ENCODE measurements around the gene DHRS3. TPM values are rescaled to one million over a fixed set of nuclear protein-coding genes. Genes with fewer than 3 reads are reported as not detected.

DHRS3 gene
- total RNA-seq, 6 donors from 2014 or later: 84.9 to 154 (median 119) TPM

- H3K27me3 ChIP-seq: no peaks in the 10 kb centered on the region
- no peaks in the 10 kb centered on the region for H3K9me3 ChIP-seq
- H3K27ac ChIP-seq: no peak overlapping the region
- H3K4me3 ChIP-seq: no peak overlapping the region
- H3K4me1 ChIP-seq: peaks cover 0 to 5% (median 0%) of the 10 kb centered on the region in 4 donors
- 86 to 90% methylated on average over 5 of the region's 5 CpGs for WGBS, 2 donors
- no peaks in the 10 kb centered on the region for H3K36me3 ChIP-seq
- no peak for ATAC-seq (ENCODE audit: low FRiP score in 2 of 2)
- DNase-seq: no peak
- TF ChIP-seq EP300 (IDR thresholded peaks at IDR 0.05) (no peak), POLR2A (IDR thresholded peaks at IDR 0.05) (no peak), POLR2AphosphoS5 (IDR thresholded peaks at IDR 0.05) (no peak)
- TF ChIP-seq, protein P1, sequence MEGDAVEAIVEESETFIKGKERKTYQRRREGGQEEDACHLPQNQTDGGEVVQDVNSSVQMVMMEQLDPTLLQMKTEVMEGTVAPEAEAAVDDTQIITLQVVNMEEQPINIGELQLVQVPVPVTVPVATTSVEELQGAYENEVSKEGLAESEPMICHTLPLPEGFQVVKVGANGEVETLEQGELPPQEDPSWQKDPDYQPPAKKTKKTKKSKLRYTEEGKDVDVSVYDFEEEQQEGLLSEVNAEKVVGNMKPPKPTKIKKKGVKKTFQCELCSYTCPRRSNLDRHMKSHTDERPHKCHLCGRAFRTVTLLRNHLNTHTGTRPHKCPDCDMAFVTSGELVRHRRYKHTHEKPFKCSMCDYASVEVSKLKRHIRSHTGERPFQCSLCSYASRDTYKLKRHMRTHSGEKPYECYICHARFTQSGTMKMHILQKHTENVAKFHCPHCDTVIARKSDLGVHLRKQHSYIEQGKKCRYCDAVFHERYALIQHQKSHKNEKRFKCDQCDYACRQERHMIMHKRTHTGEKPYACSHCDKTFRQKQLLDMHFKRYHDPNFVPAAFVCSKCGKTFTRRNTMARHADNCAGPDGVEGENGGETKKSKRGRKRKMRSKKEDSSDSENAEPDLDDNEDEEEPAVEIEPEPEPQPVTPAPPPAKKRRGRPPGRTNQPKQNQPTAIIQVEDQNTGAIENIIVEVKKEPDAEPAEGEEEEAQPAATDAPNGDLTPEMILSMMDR (IDR thresholded peaks at IDR 0.05): no peak
These were observed 9.3 kb upstream of the DHRS3 start for GRCh38 chr1:12627296-12627695.

- Histone ChIP-seq H3K36me3 (no peaks in the 10 kb centered on the region), H3K27ac (no peak overlapping the region), H3K9me3 (no peaks in the 10 kb centered on the region), H3K27me3 (no peaks in the 10 kb centered on the region), H3K4me3 (no peak overlapping the region), H3K4me1 (peaks cover 0 to 8% (median under 1%) of the 10 kb centered on the region in 4 donors)
- TF ChIP-seq POLR2A (IDR thresholded peaks at IDR 0.05) (no peak), EP300 (IDR thresholded peaks at IDR 0.05) (no peak), POLR2AphosphoS5 (IDR thresholded peaks at IDR 0.05) (no peak)
- TF ChIP-seq, protein P1 (IDR thresholded peaks at IDR 0.05): no peak
- DNase-seq (no peak), ATAC-seq (ENCODE audit: low FRiP score in 2 of 2) (no peak)
- 68 to 71% methylated on average over 4 of the region's 4 CpGs for WGBS, 2 donors
These were observed 8.9 kb upstream of the DHRS3 start for GRCh38 chr1:12626888-12627287.

DNA sequence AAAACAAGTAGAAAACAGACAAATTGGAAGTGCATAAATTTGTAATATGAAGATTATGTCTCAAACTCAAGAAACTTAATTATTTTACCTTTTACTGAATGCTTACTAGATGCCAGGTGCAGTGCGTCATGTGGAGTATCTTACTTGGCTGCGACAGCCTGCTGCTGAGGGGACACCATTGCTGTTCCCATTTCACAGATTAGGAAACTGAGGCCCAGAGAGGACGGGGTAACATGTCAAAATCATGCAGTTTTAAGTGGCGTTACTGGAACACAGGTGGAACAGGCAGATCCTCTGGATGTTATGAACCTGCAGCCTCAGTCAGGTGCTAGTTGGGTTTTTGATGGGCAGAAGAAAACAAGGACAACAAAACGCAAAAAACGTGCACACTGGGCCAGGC lies 7.3 kb upstream of the DHRS3 start:
- Histone ChIP-seq H3K36me3 (no peaks in the 10 kb centered on the region), H3K27me3 (no peaks in the 10 kb centered on the region), H3K27ac (no peak overlapping the region), H3K4me1 (peaks cover 4 to 21% (median 7%) of the 10 kb centered on the region in 4 donors), H3K4me3 (no peak overlapping the region), H3K9me3 (no peaks in the 10 kb centered on the region)
- ATAC-seq (ENCODE audit: low FRiP score in 2 of 2) (no peak), DNase-seq (no peak)
- 83 to 97% methylated on average over 6 of the region's 6 CpGs for WGBS, 2 donors
- TF ChIP-seq POLR2AphosphoS5 (IDR thresholded peaks at IDR 0.05) (no peak), EP300 (IDR thresholded peaks at IDR 0.05) (no peak)
- TF ChIP-seq, protein P1 (IDR thresholded peaks at IDR 0.05): no peak

DNA sequence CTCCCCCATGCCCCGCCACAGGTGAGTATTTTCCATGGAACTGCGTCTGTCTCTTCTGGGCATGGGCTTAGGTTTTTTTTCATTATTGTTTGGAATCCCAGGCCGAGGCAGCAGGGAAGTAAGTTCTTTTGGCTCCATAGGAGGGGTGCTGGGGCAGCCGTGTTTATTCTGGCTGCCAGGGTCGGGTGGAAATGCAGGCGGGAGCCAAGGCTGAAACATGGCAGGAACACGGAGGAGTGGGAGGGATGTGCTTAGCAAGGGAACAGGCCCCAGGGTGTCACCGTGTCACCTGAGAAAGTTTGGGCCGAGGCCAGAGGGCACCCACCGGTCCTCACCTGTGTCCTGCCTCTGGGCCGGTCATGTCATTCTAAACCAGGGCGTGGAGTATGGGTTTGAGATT lies 4.5 kb upstream of the DHRS3 start:
- DNase-seq: no peak
- 75 to 76% methylated on average over 11 to 12 of the region's 12 CpGs for WGBS, 2 donors
- TF ChIP-seq EP300 (IDR thresholded peaks at IDR 0.05) (no peak), POLR2AphosphoS5 (IDR thresholded peaks at IDR 0.05) (no peak), POLR2A (IDR thresholded peaks at IDR 0.05) (no peak)
- TF ChIP-seq, protein P1 (IDR thresholded peaks at IDR 0.05): no peak
- H3K27me3 ChIP-seq: no peaks in the 10 kb centered on the region
- no peak overlapping the region for H3K4me3 ChIP-seq
- H3K9me3 ChIP-seq: no peaks in the 10 kb centered on the region
- no peaks in the 10 kb centered on the region for H3K36me3 ChIP-seq
- H3K27ac ChIP-seq: peak overlapping the region in 1 of 4 donors; percentile 7
- ATAC-seq (ENCODE audit: low FRiP score in 2 of 2): no peak
- peaks cover 23 to 42% (median 26%) of the 10 kb centered on the region in 4 donors for H3K4me1 ChIP-seq
